Measurements from ENCODE around the gene GCSAM.

The GCSAM gene

GRCh38 chr3:112104774-112105173 is 28.3 kb downstream of the GCSAM start:
- DNase-seq (ENCODE audit: low read depth in 2 of 2) = no peak

- DNase-seq (ENCODE audit: low read depth in 2 of 2) = no peak
Observed at GRCh38 chr3:112101916-112102315, 31.1 kb downstream of the GCSAM start.

GRCh38 chr3:112097378-112097777 is 35.7 kb downstream of the GCSAM start:
- no peak for DNase-seq (ENCODE audit: low read depth in 2 of 2)

GRCh38 chr3:112096176-112096575 is 36.9 kb downstream of the GCSAM start:
- no peak for DNase-seq (ENCODE audit: low read depth in 2 of 2)

GRCh38 chr3:112095731-112096130 is 37.3 kb downstream of the GCSAM start:
- DNase-seq (ENCODE audit: low read depth in 2 of 2) = no peak

GRCh38 chr3:112093180-112093522 is 39.9 kb downstream of the GCSAM start:
- no peak for DNase-seq (ENCODE audit: low read depth in 2 of 2)

- DNase-seq (ENCODE audit: low read depth in 2 of 2) = no peak
Observed at GRCh38 chr3:112092496-112093179, 40.4 kb downstream of the GCSAM start.

- DNase-seq (ENCODE audit: low read depth in 2 of 2) = no peak
Observed at GRCh38 chr3:112090887-112091586, 42.0 kb downstream of the GCSAM start.

GRCh38 chr3:112089956-112090886 is 42.8 kb downstream of the GCSAM start:
- no peak for DNase-seq (ENCODE audit: low read depth in 2 of 2)

- DNase-seq (ENCODE audit: low read depth in 2 of 2) = no peak
Observed at GRCh38 chr3:112088944-112089343, 44.1 kb downstream of the GCSAM start.

- no peak for DNase-seq (ENCODE audit: low read depth in 2 of 2)
Observed at GRCh38 chr3:112087746-112088145, 45.3 kb downstream of the GCSAM start.

GRCh38 chr3:112086875-112087524 is 46.0 kb downstream of the GCSAM start:
- no peak for DNase-seq (ENCODE audit: low read depth in 2 of 2)

- DNase-seq (ENCODE audit: low read depth in 2 of 2) = peak; percentile 51 to 58
Observed at GRCh38 chr3:112086076-112086854, 46.8 kb downstream of the GCSAM start, which contains the start of gene C3orf52. C3orf52 (plus strand) TSS chr3:112086389; CDS start chr3:112086408, 19 bp downstream.

GRCh38 chr3:112085735-112086075 is 47.3 kb downstream of the GCSAM start:
- no peak for DNase-seq (ENCODE audit: low read depth in 2 of 2)

- DNase-seq (ENCODE audit: low read depth in 2 of 2) = no peak
Observed at GRCh38 chr3:112084980-112085705, 47.9 kb downstream of the GCSAM start.

GRCh38 chr3:112083239-112083638 is 49.8 kb downstream of the GCSAM start:
- DNase-seq (ENCODE audit: low read depth in 2 of 2) = no peak

- DNase-seq (ENCODE audit: low read depth in 2 of 2) = no peak
Observed at GRCh38 chr3:112078125-112079083, 54.6 kb downstream of the GCSAM start.

- DNase-seq (ENCODE audit: low read depth in 2 of 2) = no peak
Observed at GRCh38 chr3:112074616-112075497, 58.2 kb downstream of the GCSAM start.
